WERI-Rb-1 (cell line): ENCODE measurements around the gene PLA2G4A.

Source experiments
- DNase-seq: peaks from one replicate; pipeline ENCODE4 v3.0.0-alpha.2; 2020
- H3K27ac ChIP-seq: fragments of 250-450 bp; sonication (Bioruptor Pico); 2 replicates; pipeline ENCODE4 v1.5.1; 2020; ENCODE audit warnings: mild to moderate bottlenecking, moderate library complexity
- H3K27me3 ChIP-seq: fragments of 250-450 bp; sonication (Bioruptor Pico); 2 replicates; pipeline ENCODE4 v1.5.1; 2021; ENCODE audit warnings: mild to moderate bottlenecking, low read depth, moderate library complexity; ENCODE audit not compliant: insufficient read depth, severe bottlenecking
- H3K36me3 ChIP-seq: fragments of 250-450 bp; sonication (Bioruptor Pico); 2 replicates; pipeline ENCODE4 v1.5.1; 2020; ENCODE audit warnings: mild to moderate bottlenecking, moderate library complexity
- H3K4me3 ChIP-seq: 2 replicates; pipeline ENCODE4 v1.5.1; 2011; ENCODE audit warnings: low read depth, mild to moderate bottlenecking, control low read depth, low read length
- H3K9me3 ChIP-seq: fragments of 250-450 bp; sonication (Bioruptor Pico); 2 replicates; pipeline ENCODE4 v1.5.1; 2021; ENCODE audit warnings: mild to moderate bottlenecking, moderate library complexity; ENCODE audit not compliant: severe bottlenecking
- TF ChIP-seq, protein P1 (sequence below): IDR thresholded peaks from 2 replicates; pipeline ENCODE4 v1.5.1; 2011; ENCODE audit warnings: low read depth, mild to moderate bottlenecking, control low read depth, inconsistent platforms, low read length

The PLA2G4A gene

DNA sequence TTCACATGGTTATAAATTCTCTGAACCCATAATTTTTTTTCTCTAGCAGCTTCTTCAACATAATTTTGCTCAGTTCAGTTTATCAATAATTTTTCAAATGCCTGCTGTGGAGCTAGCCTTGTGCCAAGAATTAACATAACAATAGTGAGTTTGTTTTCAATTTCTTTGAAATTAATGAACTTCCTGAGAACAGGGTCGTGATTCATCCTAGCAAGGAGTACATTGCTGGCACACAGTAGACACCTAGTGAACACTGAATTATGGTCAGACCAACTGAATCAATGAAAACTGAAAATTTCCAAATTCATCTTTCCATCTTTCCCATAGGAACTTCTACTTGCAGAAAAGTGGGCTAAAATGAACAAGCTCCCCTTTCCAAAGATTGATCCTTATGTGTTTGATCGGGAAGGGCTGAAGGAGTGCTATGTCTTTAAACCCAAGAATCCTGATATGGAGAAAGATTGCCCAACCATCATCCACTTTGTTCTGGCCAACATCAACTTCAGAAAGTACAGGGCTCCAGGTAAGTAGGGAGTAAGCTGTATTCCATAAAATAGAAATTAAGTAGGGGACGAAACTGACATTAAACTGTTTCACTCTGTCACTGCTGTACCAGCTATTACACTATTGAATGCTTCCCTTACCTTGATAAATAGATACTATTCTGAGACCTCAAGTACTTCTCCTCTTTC lies 148.7 kb downstream of the PLA2G4A start:
- DNase-seq: no peak
- TF ChIP-seq, protein P1, sequence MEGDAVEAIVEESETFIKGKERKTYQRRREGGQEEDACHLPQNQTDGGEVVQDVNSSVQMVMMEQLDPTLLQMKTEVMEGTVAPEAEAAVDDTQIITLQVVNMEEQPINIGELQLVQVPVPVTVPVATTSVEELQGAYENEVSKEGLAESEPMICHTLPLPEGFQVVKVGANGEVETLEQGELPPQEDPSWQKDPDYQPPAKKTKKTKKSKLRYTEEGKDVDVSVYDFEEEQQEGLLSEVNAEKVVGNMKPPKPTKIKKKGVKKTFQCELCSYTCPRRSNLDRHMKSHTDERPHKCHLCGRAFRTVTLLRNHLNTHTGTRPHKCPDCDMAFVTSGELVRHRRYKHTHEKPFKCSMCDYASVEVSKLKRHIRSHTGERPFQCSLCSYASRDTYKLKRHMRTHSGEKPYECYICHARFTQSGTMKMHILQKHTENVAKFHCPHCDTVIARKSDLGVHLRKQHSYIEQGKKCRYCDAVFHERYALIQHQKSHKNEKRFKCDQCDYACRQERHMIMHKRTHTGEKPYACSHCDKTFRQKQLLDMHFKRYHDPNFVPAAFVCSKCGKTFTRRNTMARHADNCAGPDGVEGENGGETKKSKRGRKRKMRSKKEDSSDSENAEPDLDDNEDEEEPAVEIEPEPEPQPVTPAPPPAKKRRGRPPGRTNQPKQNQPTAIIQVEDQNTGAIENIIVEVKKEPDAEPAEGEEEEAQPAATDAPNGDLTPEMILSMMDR: no peak

DNA sequence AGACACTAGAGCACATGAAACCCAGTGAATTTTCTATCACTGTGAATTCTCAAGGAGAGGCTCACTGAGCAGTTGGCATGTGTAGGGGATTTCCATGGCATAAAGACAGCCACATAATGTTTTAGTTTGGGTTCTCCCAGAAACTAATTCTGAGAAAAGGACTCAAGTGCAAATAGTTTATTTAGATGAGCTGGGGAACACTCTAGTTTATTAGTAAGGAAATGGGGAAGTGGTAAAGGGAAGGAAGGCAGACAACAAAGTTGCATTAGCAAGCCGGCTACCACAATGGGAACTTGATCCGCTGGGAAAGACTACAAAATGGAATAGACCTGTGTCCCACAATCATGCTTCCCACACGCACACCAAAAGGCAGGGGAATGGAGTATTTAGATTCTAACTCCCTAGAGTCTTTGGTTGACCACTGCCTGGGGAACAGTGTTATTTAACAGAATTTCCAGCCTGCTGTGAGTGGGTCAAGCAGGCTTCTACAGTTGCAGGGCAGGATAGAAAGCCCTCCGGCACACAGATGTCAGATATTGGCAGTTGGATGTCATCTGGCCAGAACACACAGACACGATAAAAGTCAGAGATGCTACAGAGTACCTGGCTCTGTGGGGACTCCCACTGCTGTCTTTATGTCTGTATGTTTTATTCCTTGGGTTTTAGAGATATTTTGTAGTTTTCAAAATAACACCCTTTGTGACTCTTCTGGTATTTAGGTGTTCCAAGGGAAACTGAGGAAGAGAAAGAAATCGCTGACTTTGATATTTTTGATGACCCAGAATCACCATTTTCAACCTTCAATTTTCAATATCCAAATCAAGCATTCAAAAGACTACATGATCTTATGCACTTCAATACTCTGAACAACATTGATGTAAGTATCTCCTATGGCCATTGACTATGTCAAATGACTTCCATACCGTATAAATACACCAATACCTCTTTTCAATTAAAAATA lies 150.1 kb downstream of the PLA2G4A start:
- H3K4me3 ChIP-seq: no peak overlapping the region
- H3K27me3 ChIP-seq: no peaks in the 10 kb centered on the region
- TF ChIP-seq, protein P1: no peak
- H3K9me3 ChIP-seq: no peaks in the 10 kb centered on the region
- no peaks in the 10 kb centered on the region for H3K36me3 ChIP-seq
- H3K27ac ChIP-seq: no peak overlapping the region
- no peak for DNase-seq

More for the DNA sequence above, 148.7 kb downstream of the PLA2G4A start:
- Histone ChIP-seq H3K36me3 (no peaks in the 10 kb centered on the region), H3K27me3 (no peaks in the 10 kb centered on the region), H3K9me3 (no peaks in the 10 kb centered on the region), H3K27ac (no peak overlapping the region), H3K4me3 (no peak overlapping the region)

DNA sequence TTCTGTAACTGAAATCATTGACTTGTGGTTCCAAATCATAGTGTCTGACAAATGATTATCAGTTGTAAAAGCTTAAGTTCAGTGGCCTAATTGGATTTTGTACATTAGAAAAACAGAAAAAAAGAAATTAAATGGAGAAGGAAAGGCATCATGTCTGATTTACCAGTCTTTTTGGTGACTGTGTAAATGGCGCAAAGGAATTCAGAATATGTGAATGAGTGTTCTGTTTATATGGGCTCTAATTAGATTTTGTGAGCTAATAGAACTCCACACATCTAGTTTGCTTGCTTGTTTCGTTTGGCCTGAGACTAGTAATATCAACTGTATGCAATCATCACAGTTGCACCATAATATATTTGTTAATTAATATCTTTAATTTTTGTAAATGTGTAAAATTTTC lies 151.7 kb downstream of the PLA2G4A start:
- no peaks in the 10 kb centered on the region for H3K36me3 ChIP-seq
- TF ChIP-seq, protein P1: no peak
- H3K27me3 ChIP-seq: no peaks in the 10 kb centered on the region
- DNase-seq: no peak
- no peaks in the 10 kb centered on the region for H3K9me3 ChIP-seq
- no peak overlapping the region for H3K27ac ChIP-seq
- no peak overlapping the region for H3K4me3 ChIP-seq

DNA sequence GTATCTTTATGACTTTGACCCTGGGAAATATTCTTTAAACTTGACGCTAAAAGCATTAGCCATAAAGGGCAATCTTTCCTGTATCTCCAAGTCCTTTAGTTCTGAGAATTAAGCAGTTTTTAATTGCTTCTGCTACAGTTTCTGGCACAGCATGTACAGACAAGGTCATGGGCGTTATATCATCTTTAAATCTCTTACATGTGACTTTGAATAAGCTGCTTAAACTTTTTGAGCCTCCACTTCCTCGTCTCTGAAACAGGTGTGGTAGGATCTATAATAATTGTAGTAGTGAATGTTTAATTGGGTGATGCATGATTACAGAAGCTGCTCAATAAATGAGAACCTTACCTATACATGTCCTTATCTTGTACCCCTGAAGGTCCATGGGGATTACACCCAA lies 153.4 kb downstream of the PLA2G4A start:
- TF ChIP-seq, protein P1: no peak
- DNase-seq: no peak
- Histone ChIP-seq H3K27ac (no peak overlapping the region), H3K4me3 (no peak overlapping the region), H3K27me3 (no peaks in the 10 kb centered on the region), H3K9me3 (no peaks in the 10 kb centered on the region), H3K36me3 (no peaks in the 10 kb centered on the region)

- Histone ChIP-seq H3K4me3 (no peak overlapping the region), H3K27ac (no peak overlapping the region), H3K36me3 (no peaks in the 10 kb centered on the region), H3K27me3 (no peaks in the 10 kb centered on the region), H3K9me3 (no peaks in the 10 kb centered on the region)
- DNase-seq: no peak
- TF ChIP-seq, protein P1: no peak
Observed at GRCh38 chr1:186983327-186983726, 154.6 kb downstream of the PLA2G4A start.
